GM15510 (cell line): ENCODE results near the gene OPN1SW.

Experiments
- POLR2A ChIP-seq: IDR thresholded peaks from 3 replicates; pipeline ENCODE4 v1.6.1; 2011; ENCODE audit warnings: borderline replicate concordance; ENCODE audit not compliant: insufficient read length; ENCODE audit errors: extremely low read depth

OPN1SW gene, protein sequence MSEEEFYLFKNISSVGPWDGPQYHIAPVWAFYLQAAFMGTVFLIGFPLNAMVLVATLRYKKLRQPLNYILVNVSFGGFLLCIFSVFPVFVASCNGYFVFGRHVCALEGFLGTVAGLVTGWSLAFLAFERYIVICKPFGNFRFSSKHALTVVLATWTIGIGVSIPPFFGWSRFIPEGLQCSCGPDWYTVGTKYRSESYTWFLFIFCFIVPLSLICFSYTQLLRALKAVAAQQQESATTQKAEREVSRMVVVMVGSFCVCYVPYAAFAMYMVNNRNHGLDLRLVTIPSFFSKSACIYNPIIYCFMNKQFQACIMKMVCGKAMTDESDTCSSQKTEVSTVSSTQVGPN

GRCh38 chr7:128775744-128776474, at the start of gene OPN1SW:
TSS of gene OPN1SW (minus strand) at chr7:128775794. CDS start at chr7:128775781, 13 bp downstream.
- TF ChIP-seq POLR2A, result no peak

DNA sequence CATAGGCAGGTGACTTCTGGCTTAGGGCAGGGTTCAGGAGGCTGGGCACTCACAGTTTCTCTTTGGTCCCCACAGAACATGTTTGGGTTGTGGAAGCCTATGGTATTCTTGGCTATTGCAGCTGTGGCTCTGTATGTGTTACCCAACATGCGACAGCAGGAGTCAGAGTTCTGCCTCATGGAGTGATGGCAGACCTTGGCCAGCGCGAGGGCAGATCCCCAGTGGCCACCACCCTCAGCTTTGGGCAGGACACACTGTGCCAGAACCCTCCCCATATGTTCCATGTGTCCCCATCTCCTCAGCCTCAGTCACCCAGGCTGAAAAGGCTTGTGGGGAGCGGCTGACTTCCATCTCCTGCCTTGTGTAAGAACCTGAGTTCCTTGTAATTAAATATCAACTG, 46.1 kb upstream of the OPN1SW start:
- no peak for TF ChIP-seq POLR2A

DNA sequence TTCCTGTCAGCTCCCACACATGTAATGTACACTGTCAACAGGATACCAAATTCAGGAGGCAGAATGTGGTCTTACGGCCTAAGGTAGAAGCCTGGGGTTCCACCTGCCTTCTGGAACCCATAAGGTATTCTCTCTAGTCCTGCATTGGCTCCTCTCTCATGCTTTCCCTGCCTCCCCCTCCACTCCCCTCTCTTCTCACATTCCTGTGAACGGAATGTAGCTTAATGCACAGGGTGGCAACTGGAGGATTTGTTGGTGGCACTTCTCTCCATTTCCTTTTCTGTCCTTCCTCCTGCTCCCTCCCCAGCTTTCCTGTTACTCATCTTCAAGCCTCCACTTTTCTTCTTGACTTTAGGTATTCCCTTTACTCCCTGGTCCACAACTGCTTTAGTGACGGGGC, 43.1 kb upstream of the OPN1SW start:
- TF ChIP-seq POLR2A, result no peak

GRCh38 chr7:128815289-128815942, 39.8 kb upstream of the OPN1SW start:
- no peak for TF ChIP-seq POLR2A

- TF ChIP-seq POLR2A, result no peak
Measured at GRCh38 chr7:128814499-128814898, 38.9 kb upstream of the OPN1SW start.

GRCh38 chr7:128812514-128813168, 37.0 kb upstream of the OPN1SW start:
- no peak for TF ChIP-seq POLR2A

GRCh38 chr7:128811631-128812430, 36.2 kb upstream of the OPN1SW start:
- no peak for TF ChIP-seq POLR2A

DNA sequence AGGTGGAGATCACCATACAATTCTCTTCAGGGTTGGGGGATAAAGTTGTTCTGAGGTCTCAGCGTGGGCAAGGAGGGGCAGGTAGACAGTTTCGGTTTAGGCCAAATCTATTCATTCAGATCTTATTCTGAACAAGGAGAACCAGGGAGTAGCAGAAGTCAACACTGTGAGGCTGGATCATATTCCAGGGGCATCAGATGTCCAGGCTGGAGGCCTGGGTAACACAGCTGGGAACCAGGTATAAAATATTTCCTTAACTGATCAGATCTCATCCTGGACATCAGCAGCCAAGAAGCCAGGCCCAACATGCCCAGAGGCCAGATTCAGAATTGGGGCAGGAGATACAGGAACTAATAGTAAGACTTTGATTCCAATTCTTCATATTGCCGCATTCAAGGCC, 35.4 kb upstream of the OPN1SW start:
- TF ChIP-seq POLR2A, result no peak

GRCh38 chr7:128810473-128810872, 34.9 kb upstream of the OPN1SW start:
- TF ChIP-seq POLR2A, result no peak

- no peak for TF ChIP-seq POLR2A
Measured at GRCh38 chr7:128809363-128809762, 33.8 kb upstream of the OPN1SW start.

- TF ChIP-seq POLR2A, result no peak
Measured at GRCh38 chr7:128807191-128807590, 31.6 kb upstream of the OPN1SW start.

GRCh38 chr7:128805225-128805624, 29.6 kb upstream of the OPN1SW start:
- TF ChIP-seq POLR2A, result no peak

GRCh38 chr7:128804484-128804883, 28.9 kb upstream of the OPN1SW start:
- TF ChIP-seq POLR2A, result no peak
